GM15510 (cell line): Measurements from ENCODE around the gene SKI.

Experiments used
- POLR2A ChIP-seq: IDR thresholded peaks from 3 replicates; pipeline ENCODE4 v1.6.1; 2011; ENCODE audit warnings: borderline replicate concordance; ENCODE audit not compliant: insufficient read length; ENCODE audit errors: extremely low read depth

SKI gene

DNA sequence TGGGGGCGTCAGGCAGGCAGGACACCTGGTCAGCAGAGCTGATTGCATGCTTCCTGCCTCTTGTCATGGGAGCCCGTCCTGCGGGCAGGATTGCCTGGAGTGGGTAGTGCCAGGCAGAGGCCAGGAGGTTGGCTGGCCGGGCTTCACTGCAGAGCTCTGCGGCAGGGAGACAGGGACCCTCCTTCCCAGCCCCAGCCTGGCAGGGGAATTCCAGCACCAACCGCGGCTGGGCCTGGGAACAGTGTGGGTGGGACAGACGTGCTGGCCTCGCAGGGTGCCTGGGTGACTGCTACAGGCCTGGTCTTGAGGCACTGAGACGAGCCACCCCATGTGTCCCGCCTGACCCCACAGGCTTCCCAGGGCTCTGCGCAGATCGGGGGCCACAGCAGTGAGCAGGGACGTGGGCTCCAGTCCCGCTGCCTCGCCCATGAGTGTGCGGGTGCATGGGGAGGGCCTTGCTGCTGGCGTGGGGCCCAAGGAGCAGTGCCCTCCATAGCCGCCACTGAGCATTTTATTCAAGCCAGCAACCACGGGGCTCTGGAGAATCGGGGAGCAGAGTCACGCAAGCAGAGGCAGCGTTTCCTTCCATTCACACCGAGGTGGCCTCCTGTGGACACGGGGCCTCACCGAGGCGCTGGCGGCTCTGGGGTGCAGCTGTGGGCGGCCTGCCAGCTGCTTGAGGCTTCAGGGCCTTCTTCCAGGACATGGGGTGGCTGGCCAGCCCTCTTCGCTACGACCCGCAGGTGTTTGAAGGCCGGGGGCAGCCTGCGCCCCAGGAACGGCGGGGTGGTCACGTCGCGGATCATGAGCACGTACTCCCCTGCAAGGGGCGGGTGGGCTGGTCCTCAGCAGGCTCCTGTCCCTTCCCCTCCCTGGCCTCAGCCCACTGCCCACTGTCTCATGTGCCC is 92.9 kb downstream of the SKI start:
- no peak for TF ChIP-seq POLR2A

DNA sequence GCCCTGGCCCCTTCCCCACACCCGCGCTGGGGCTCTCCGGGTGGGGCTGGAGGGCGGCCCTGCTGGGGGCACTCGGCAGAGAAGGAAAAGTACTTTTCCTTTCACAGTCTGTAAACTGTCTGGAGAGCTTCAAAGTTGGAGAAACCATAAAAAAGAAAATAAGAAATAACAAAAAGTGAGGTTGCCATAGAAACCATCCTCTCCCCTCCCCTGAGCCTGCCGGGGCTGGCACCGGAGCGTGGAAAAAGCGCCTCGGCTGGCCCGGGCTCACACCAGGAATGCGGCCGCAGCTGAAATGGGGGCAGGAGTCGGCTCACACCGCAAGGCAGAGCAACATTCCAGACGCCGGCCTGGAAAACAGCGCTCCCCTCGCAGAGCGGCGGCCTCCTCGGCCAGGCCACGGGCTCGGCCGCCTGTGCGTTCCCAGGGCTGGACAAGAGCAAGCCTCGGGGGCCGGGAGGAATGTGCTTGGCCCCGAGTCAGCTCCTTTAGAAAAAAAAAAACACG is 94.0 kb downstream of the SKI start:
- TF ChIP-seq POLR2A, result no peak

DNA sequence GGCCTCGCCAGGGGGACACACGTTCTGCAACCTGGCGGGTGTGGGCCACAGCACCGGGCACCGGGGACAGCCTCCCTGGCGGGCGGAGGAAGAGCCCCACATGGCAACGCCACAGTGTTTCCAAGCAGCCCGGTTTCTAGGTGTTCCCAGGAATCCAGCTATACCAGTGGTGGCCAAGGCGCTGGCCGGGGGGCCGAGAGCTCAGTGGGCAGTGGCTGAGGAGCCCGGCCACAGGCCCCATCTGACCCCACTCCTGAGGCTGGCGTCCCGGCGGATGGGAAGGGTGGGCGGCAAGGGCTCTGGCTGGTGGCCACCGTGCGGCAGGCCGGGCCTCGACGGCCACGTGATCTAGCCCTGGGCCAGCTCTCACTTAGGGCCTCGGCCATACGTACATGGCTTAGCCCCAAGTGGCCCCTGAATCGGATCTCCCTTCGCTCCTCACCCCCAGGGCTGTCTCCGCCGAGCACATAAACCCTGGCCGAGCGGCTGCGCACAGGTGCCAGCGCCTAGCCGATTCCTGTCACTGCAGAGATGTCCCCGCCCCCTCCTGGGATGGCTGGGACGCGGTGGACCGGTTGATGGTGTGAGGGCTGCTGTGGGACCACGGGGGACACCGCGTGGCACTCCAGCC is 94.6 kb downstream of the SKI start:
- TF ChIP-seq POLR2A, result no peak

DNA sequence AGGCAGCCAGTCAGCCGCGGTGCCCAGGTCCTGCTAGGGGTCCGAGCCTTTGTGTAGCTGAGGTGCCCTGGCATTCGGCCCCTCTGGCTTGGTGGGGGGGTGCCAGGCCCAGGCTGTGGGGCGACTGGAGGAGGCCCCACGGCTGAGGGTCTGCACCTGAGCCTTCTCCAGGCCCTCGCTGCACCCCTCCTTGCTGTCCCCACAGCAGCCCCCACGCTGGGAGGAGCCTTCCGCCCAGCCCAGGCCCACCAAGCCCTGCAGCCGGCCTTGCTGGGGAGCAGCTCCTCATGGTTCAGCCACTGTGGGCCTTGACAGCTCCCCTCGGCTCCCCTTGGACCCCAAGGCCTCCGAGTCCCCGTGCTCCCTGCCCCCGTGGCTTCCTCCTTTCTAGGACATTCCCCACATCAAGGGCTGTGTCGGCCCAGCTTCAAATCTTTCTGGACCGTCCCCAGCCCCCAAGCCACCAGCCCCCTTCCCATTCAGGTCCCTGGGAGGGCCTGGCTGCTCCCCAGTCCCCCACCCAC is 95.4 kb downstream of the SKI start:
- TF ChIP-seq POLR2A, result no peak

- no peak for TF ChIP-seq POLR2A
Observed at GRCh38 chr1:2324553-2325366, 96.6 kb downstream of the SKI start.

DNA sequence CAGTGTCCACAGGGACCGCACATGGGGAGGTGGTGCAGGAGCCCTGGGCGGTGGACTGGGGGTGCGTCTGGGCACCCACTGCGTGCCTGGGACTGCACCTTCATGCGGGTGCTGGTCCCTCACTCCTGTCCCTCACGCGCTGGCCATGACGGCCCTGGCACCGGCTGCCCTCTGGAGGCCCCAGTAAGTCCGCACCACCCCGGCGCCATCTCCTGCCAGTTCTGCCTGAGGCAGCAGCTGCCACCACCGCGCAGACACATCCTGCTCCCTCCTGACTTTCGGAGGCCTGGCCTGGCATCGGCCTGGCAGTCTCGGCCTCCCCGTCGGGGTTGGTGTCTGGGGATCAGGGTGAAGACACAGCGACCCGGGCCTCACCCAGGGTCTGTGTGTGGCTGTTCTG is 98.4 kb downstream of the SKI start:
- TF ChIP-seq POLR2A, result no peak

DNA sequence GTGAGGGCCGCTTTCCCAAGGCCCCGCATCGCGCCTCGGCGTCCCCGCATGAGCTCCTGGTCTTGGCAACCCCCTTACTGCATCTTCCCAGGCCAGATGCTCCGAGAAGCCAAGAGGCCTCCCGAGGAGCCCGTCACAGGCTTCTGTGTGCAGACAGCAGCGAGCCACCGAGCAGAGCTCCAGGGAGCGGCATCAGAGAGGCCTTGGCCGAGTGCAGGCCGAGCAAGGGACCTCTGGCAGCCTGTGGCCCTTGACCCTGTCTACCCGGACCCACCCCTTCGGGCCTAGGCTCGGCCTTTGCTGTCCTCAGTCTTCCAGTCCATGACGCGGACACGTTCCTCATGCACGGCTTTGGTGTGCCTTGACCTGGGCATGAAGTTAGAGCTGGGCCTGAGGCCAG is 99.7 kb downstream of the SKI start:
- no peak for TF ChIP-seq POLR2A

DNA sequence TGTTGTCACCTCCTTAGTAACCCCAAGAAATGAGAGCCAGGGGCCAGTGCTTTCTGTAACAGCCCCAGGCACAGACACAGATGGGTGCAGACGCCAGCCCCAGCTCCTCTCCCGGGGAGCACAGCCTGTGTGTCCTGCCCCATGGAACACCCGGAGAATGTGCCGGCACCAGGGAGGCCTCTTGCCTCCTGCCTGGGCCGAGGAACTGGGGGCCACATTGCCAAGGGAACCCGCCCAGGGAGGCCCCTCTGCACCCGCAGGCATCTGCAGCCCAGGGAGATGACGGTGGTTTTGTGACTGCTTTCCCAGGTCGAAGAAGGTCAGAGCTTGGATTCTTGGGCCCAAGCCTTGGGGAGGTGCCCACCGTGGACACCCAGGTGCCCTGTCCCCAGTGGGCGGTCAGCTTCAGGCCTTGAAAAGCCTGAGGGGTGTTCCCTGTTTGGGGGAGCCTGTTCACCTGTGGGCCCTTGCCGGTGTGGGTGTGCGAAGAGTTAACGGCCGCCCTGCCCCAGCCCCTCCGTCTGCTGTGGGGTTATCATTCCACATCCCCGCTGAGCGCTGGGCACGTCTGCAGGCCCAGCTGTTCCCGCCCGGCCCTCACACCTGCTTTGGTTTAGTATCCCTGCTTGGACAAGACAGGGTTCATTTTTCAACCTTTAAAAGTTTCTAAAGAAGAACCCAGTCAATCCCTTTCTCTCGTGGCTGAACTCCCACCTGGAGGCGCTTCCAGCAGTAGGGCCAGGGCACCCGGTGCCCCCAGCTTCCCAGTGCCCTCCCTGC is 100.7 kb downstream of the SKI start:
- no peak for TF ChIP-seq POLR2A

- no peak for TF ChIP-seq POLR2A
Observed at GRCh38 chr1:2330035-2330434, 101.9 kb downstream of the SKI start.

GRCh38 chr1:2330519-2331199 is 102.5 kb downstream of the SKI start:
- no peak for TF ChIP-seq POLR2A

GRCh38 chr1:2331200-2331544 is 103.1 kb downstream of the SKI start:
- no peak for TF ChIP-seq POLR2A

- no peak for TF ChIP-seq POLR2A
Observed at GRCh38 chr1:2334366-2334765, 106.2 kb downstream of the SKI start.

DNA sequence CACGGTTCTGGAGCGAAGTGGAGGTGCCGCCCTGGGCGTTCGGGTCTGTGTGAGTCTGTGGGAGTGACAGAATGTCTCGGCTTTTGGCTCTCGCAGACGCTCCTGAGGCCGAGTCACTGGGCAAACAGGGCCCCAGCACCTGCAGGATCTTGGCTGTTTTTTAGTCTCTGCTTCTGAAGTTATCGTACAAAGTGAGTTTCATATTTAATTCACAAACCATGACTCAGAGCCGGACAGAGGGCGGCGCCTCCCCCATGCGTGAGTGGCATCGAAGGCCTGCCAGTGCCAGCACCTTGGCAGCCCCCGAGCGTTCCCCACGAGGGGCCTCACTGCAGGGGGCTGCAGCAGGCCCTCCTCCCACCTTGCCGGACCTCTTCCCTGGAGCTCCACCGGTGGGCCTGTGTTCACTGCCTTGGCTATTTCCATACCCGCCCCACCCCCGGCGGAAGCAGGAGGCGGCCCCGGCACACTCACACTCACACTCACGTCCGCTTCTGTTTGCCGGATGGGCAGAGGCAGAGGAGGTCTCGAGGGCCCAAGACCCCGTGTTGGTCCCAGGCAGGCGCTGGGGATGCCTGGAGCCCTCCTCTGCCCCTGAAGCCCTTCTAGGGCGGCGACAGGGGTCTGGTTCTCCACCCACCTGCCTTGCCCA is 106.9 kb downstream of the SKI start:
- TF ChIP-seq POLR2A, result no peak

- no peak for TF ChIP-seq POLR2A
Observed at GRCh38 chr1:2335721-2336455, 107.8 kb downstream of the SKI start.
